Large intestine (tissue), 3 donors: ENCODE measurements around the gene FRY. TPM values are rescaled to one million over a fixed set of nuclear protein-coding genes. Genes with fewer than 3 reads are reported as not detected.

Experiments
- DNase-seq, 2 donors: peaks; one replicate each; pipeline versions ENCODE4 v3.0.0 to v3.0.0-alpha.2; 2013
- H3K27ac ChIP-seq: one replicate; pipeline ENCODE4 v1.5.1; 2013; ENCODE audit warnings: low read length
- H3K27me3 ChIP-seq: 2 replicates; pipeline ENCODE4 v1.6.1; 2013; ENCODE audit warnings: low read length; ENCODE audit not compliant: control insufficient read depth, insufficient read depth
- H3K36me3 ChIP-seq: 2 replicates; pipeline ENCODE4 v1.6.1; 2013; ENCODE audit warnings: low read length; ENCODE audit not compliant: control insufficient read depth, insufficient read depth
- H3K4me1 ChIP-seq: one replicate; pipeline ENCODE4 v1.6.1; 2013; ENCODE audit warnings: low read length; ENCODE audit not compliant: control insufficient read depth, insufficient read depth
- H3K4me3 ChIP-seq: one replicate; pipeline ENCODE4 v1.5.1; 2013; ENCODE audit warnings: low read length
- H3K9me3 ChIP-seq: one replicate; pipeline ENCODE4 v1.6.1; 2013; ENCODE audit warnings: mild to moderate bottlenecking, low read depth, low read length, moderate library complexity; ENCODE audit not compliant: control insufficient read depth
- WGBS: methylation state at CpG from one replicate; pipeline ENCODE4 v1.1.5; 2013; ENCODE audit warnings: low lambda C conversion rate; ENCODE audit not compliant: insufficient coverage; 5-methylcytosine and 5-hydroxymethylcytosine counted together
- polyA plus RNA-seq: library from polyadenylated mRNA; unstranded; fragments of 120-200 nt; gene quantifications from one replicate; pipeline ENCODE4 v1.2.1, GENCODE V29; 2013

FRY gene
- polyA plus RNA-seq, 1 donor, result 12.4 TPM

- no peaks in the 10 kb centered on the region for H3K4me1 ChIP-seq
- no peaks in the 10 kb centered on the region for H3K36me3 ChIP-seq
- no peak overlapping the region for H3K4me3 ChIP-seq
- no peaks in the 10 kb centered on the region for H3K27me3 ChIP-seq
- DNase-seq, result no peak
- H3K9me3 ChIP-seq, result no peaks in the 10 kb centered on the region
- no CpG with 5 or more reads among the region's 2 CpGs for WGBS
- H3K27ac ChIP-seq, result no peak overlapping the region
Observed at GRCh38 chr13:32282096-32282711, 250.6 kb downstream of the FRY start.

GRCh38 chr13:32284927-32285632 lies 253.5 kb downstream of the FRY start:
- Histone ChIP-seq H3K27me3 (no peaks in the 10 kb centered on the region), H3K4me1 (no peaks in the 10 kb centered on the region), H3K36me3 (no peaks in the 10 kb centered on the region), H3K4me3 (no peak overlapping the region), H3K27ac (no peak overlapping the region), H3K9me3 (no peaks in the 10 kb centered on the region)
- peak in 1 of 2 donors; percentile 20 for DNase-seq
- WGBS, result 56% methylated on average over 3 of the region's 6 CpGs

GRCh38 chr13:32285633-32285965 lies 254.0 kb downstream of the FRY start:
- 78% methylated on average over 1 of the region's 4 CpGs for WGBS
- no peak overlapping the region for H3K27ac ChIP-seq

GRCh38 chr13:32297206-32297605 lies 265.6 kb downstream of the FRY start:
- Histone ChIP-seq H3K36me3 (no peaks in the 10 kb centered on the region), H3K27ac (no peak overlapping the region), H3K27me3 (peaks cover 31% of the 10 kb centered on the region), H3K9me3 (no peaks in the 10 kb centered on the region), H3K4me3 (no peak overlapping the region), H3K4me1 (no peaks in the 10 kb centered on the region)
- 100% methylated on average over 1 of the region's 2 CpGs for WGBS
- no peak for DNase-seq

More at GRCh38 chr13:32285633-32285965, 254.0 kb downstream of the FRY start:
- H3K4me3 ChIP-seq, result no peak overlapping the region
- no peaks in the 10 kb centered on the region for H3K36me3 ChIP-seq
- H3K9me3 ChIP-seq, result no peaks in the 10 kb centered on the region
- no peaks in the 10 kb centered on the region for H3K27me3 ChIP-seq
- no peaks in the 10 kb centered on the region for H3K4me1 ChIP-seq
- DNase-seq, result no peak

GRCh38 chr13:32298695-32299094 lies 267.1 kb downstream of the FRY start:
- 100% methylated on average over 2 of the region's 6 CpGs for WGBS
- H3K4me3 ChIP-seq, result no peak overlapping the region
- H3K27me3 ChIP-seq, result peaks cover 35% of the 10 kb centered on the region
- H3K4me1 ChIP-seq, result no peaks in the 10 kb centered on the region
- DNase-seq, result no peak
- no peaks in the 10 kb centered on the region for H3K36me3 ChIP-seq
- H3K27ac ChIP-seq, result no peak overlapping the region
- no peaks in the 10 kb centered on the region for H3K9me3 ChIP-seq

GRCh38 chr13:32299893-32300292 lies 268.3 kb downstream of the FRY start:
- no peak overlapping the region for H3K27ac ChIP-seq

GRCh38 chr13:32300406-32300805 lies 268.8 kb downstream of the FRY start:
- no peak for DNase-seq
- Histone ChIP-seq H3K9me3 (no peaks in the 10 kb centered on the region), H3K4me1 (no peaks in the 10 kb centered on the region), H3K27ac (no peak overlapping the region), H3K4me3 (no peak overlapping the region), H3K36me3 (no peaks in the 10 kb centered on the region), H3K27me3 (peaks cover 33% of the 10 kb centered on the region)
- 100% methylated on average over 1 of the region's 8 CpGs for WGBS

More at GRCh38 chr13:32299893-32300292, 268.3 kb downstream of the FRY start:
- Histone ChIP-seq H3K9me3 (no peaks in the 10 kb centered on the region), H3K27me3 (peaks cover 33% of the 10 kb centered on the region), H3K4me3 (no peak overlapping the region), H3K4me1 (no peaks in the 10 kb centered on the region), H3K36me3 (no peaks in the 10 kb centered on the region)
- no peak for DNase-seq
- no CpG with 5 or more reads among the region's 4 CpGs for WGBS

- H3K27ac ChIP-seq, result no peak overlapping the region
- peaks cover 33% of the 10 kb centered on the region for H3K27me3 ChIP-seq
- H3K4me1 ChIP-seq, result no peaks in the 10 kb centered on the region
- no peak overlapping the region for H3K4me3 ChIP-seq
- DNase-seq, result no peak
- no peaks in the 10 kb centered on the region for H3K36me3 ChIP-seq
- H3K9me3 ChIP-seq, result no peaks in the 10 kb centered on the region
- WGBS, result no CpG with 5 or more reads among the region's 1 CpG
Observed at GRCh38 chr13:32300920-32301319, 269.3 kb downstream of the FRY start.

GRCh38 chr13:32302461-32302860 lies 270.9 kb downstream of the FRY start:
- 80% methylated on average over 1 of the region's 2 CpGs for WGBS
- H3K9me3 ChIP-seq, result no peaks in the 10 kb centered on the region

GRCh38 chr13:32305646-32306045 lies 274.1 kb downstream of the FRY start:
- Histone ChIP-seq H3K4me3 (no peak overlapping the region), H3K36me3 (no peaks in the 10 kb centered on the region), H3K27me3 (peaks cover 9% of the 10 kb centered on the region), H3K9me3 (no peaks in the 10 kb centered on the region), H3K27ac (no peak overlapping the region), H3K4me1 (no peaks in the 10 kb centered on the region)
- no peak for DNase-seq

More at GRCh38 chr13:32302461-32302860, 270.9 kb downstream of the FRY start:
- Histone ChIP-seq H3K27me3 (peaks cover 33% of the 10 kb centered on the region), H3K4me3 (no peak overlapping the region), H3K27ac (no peak overlapping the region), H3K4me1 (no peaks in the 10 kb centered on the region), H3K36me3 (no peaks in the 10 kb centered on the region)
- DNase-seq, result no peak
